SK-N-MC (cell line): ENCODE measurements around the gene PROP1.

Experiments
- EZH2 ChIP-seq: fragments of 200-600 bp; sonication (generic); IDR thresholded peaks from one replicate; pipeline ENCODE4 v1.6.1; 2017; ENCODE audit warnings: antibody characterized with exemption
- FOXP2 ChIP-seq: optimal IDR thresholded peaks from 2 replicates; pipeline ENCODE3; 2011; ENCODE audit warnings: mild to moderate bottlenecking, moderate library complexity; ENCODE audit not compliant: insufficient read depth; ENCODE audit errors: extremely low read length, control extremely low read depth
- POLR2AphosphoS5 ChIP-seq: IDR thresholded peaks from 2 replicates; pipeline ENCODE4 v1.6.1; 2012; ENCODE audit warnings: mild to moderate bottlenecking, low read depth, low read length, borderline replicate concordance

- TF ChIP-seq POLR2AphosphoS5 (no peak), FOXP2 (no peak), EZH2 (no peak)
Measured at GRCh38 chr5:177981296-177982071, 14.6 kb downstream of the PROP1 start.
